Central memory CD4-positive, alpha-beta T cell (primary cell): ENCODE measurements around the gene WNT1.
A peak's percentile ranks its signal among the peaks of the same experiment; 100 is the strongest.

Source experiments
- DNase-seq: peaks from one replicate; pipeline ENCODE4 v3.0.0; 2022
- total RNA-seq, 3 experiments: gene quantifications; one replicate each; lab custom pipeline; 2026; lab: John Stamatoyannopoulos, UW

The WNT1 gene
- total RNA-seq = 0 to 0.77 (median 0.38) reads per million in 3 experiments

- DNase-seq = no peak
Measured at GRCh38 chr12:48978291-48978740, at the start of gene WNT1. Gene WNT1, plus strand, starts transcription at chr12:48978322. Its CDS starts 329 bp downstream, at chr12:48978651.

- no peak for DNase-seq
Measured at GRCh38 chr12:48929551-48929950, 48.6 kb upstream of the WNT1 start.

DNA sequence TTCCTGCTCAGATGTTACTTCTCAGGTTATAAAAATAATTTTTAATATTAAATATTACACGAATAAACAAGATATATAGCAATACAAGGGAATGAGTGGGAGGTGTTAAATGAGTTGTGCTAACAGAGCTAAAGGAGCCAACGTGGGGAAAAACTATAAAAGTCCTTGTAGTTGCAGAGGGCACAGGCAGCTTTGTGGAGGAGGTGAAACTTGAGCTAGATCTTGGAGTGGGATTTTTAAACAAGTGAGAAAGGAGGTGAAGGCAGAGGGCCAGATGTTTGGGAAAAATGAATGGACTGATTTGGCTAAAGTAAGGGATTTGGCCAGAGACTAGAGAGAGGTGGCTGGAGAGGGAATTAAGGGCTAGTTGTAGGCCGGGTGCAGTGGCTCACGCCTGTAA is 47.6 kb upstream of the WNT1 start:
- no peak for DNase-seq

- DNase-seq = no peak
Measured at GRCh38 chr12:48932878-48933277, 45.2 kb upstream of the WNT1 start.

DNA sequence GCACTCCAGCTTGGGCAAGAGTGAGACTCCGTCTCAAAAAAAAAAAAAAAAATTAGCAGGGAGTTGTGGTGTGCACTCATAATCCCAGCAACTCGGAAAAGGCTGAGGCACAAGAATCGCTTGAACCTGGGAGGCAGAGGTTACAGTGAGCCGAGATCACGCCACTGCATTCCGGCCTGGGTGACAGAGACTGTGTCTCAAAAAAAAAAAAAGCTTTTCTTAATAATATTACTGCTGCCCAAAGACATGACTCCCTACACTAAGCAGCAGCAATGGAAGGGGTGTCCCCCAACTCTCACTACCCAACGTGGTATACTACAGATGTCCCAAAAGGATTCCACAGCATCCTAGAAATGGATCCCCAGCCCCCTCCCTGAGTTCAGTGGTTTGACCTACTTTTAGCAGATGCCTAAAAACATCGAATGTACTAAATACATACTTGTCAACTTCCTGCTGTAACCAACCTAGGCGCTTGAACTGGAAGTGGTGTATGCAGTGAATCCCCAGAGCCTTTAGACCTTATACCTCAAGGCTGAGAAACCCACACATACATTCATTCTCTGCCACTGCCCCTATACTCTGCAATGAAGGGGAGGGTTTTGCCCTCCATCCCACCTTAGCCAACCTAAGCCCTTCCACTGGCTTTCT is 44.3 kb upstream of the WNT1 start:
- DNase-seq = peak; percentile 75

GRCh38 chr12:48934312-48934706 is 43.8 kb upstream of the WNT1 start:
- no peak for DNase-seq

GRCh38 chr12:48936379-48936979 is 41.6 kb upstream of the WNT1 start:
- peak; percentile 75 for DNase-seq

GRCh38 chr12:48937170-48937569 is 41.0 kb upstream of the WNT1 start:
- DNase-seq = no peak

- DNase-seq = no peak
Measured at GRCh38 chr12:48938805-48939204, 39.3 kb upstream of the WNT1 start.

DNA sequence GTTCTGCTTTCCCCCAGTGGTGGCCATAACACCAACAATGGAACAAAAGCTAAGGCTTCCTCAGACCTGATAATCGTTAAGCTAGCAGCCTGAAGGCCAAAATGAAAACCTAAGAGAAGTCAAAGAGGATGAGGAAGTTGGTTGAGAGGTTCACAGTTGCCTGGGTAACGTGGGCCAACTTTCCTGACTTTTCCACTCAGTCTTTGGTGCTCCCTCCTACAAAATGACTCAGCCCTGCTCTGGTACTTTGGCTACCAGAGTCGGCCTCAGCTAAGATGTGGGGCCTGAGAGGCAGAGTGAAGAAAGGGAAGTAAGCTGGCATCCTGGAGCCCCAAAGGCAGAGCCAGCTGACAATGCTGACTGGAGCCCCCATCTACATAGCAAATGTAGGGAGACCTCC is 37.9 kb upstream of the WNT1 start:
- no peak for DNase-seq

DNA sequence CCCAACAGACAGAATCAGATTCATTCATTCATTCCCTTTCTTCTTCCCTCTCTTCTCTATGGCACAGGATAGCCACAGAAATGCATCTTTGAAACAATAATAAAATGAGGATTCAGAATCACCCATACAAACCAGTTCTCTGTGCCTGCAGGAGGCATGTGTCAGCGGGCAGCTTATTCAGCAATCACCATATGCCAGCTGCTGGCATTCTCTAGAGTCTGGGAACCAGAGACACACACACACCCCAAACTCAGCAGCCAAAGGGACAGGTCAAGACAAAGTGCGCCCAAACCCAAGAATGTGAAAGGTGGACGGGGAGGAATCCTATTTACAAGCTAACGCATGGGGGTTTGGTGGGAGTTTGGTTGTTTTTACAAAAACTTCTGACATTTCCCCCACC is 34.9 kb upstream of the WNT1 start:
- no peak for DNase-seq

GRCh38 chr12:48946205-48946604 is 31.9 kb upstream of the WNT1 start:
- DNase-seq = no peak

DNA sequence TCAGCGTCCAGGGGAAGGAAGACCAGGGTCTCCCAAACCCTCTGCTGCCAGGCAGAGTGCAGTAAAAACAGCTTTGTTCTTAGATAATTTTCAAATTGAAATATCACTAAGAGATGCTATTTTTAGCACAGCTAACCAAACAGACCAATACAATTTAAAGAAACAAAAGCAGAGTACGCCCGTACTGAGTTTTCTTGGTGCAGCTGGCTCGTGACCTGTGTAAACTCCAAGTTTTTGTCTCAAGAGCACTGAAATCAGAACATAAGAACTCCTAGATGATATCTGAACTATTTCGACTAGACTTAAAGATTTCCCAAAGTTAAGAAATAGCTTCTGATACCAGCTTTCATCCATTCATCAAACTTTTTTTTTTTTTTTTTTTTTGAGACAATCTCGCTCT is 31.2 kb upstream of the WNT1 start:
- DNase-seq = no peak

- no peak for DNase-seq
Measured at GRCh38 chr12:48947727-48948126, 30.4 kb upstream of the WNT1 start.

- DNase-seq = no peak
Measured at GRCh38 chr12:48952691-48953090, 25.4 kb upstream of the WNT1 start.

- no peak for DNase-seq
Measured at GRCh38 chr12:48954061-48954460, 24.1 kb upstream of the WNT1 start.

GRCh38 chr12:48954841-48955501 is 23.2 kb upstream of the WNT1 start:
- no peak for DNase-seq

- DNase-seq = no peak
Measured at GRCh38 chr12:48956279-48957140, 21.6 kb upstream of the WNT1 start.

DNA sequence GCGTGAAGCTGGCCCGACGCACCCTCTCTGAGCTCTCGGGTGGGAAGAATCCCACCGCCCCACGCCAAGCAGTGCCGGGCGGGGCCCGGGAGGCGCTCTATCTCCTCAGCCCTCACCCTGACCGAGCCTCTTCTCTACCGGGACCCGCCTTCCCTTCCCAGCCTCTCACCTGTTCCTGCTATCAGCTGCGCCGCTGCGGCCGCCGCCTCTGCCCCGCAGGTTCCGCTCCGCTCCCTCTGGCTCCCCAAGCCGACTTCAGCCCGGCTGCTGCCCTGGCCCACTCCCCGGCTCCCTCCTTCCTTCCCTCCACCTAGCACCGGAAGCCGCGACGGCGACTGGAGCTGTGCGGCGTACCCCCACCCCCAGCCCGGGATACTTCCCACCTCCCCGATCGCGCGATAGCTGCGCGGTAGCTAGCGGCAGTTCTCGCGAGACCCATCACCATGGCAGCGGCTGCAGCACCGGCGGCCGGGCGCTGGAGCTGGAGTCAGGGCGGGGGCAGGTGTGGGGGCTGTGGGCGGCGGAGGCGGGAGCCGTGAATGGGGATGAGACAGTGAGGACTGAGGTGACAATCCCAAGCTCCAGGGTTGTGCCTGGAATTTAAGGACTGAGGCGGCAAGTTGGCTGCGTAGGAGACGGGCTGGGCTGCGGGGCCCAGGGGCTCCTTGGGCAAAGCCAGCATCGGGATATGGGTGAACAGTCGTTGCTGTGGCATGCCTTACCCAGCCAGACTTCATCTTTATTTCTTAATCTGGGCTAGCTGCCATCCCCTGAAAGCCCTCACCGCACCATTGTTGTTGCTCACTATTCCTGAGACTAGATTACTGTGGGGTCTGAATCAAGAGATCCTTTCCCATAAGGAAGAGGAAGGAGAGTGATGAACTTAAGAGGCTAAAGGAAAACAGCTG is 20.7 kb upstream of the WNT1 start, which contains the start of gene ARF3:
Gene ARF3 (minus strand): TSS at position 347 of the 908 bp plus-strand sequence. CDS start 16,392 bp downstream, outside the sequence.
- DNase-seq = peak; percentile 91

DNA sequence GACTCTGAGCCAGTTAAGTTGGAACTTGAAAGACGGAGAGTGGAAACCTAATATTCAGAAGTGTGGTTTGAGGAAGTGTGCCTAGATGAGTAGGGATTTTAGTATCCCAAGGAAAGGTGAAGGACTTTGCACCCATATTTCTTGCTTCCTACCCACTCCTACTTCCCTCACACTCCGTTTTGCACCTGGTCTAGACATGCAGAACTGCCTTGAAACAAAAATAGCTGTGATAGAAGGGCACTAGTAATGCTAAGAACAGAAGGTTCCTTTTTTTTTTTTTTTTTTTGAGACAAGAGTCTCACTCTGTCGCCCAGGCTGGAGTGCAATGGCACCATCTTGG is 20.1 kb upstream of the WNT1 start:
- DNase-seq = no peak

DNA sequence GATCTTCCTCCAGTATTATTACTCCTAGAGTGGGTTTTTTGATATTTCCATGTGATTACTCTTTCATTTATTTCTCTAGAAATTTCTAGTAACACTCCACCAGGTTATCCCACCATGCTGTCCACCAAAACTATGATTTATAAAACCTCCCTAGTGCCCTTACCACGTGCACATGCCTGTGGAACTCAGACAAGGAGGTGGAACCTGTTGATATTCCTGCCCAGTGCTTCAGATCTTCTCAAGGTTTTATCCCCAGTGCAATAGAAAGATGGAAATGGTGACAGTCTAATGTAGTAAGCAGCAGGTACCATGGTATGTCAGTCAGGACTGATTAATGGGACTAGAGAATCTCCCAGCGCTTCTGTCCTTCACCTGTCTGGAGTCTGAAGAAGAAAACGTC is 17.3 kb upstream of the WNT1 start:
- no peak for DNase-seq

DNA sequence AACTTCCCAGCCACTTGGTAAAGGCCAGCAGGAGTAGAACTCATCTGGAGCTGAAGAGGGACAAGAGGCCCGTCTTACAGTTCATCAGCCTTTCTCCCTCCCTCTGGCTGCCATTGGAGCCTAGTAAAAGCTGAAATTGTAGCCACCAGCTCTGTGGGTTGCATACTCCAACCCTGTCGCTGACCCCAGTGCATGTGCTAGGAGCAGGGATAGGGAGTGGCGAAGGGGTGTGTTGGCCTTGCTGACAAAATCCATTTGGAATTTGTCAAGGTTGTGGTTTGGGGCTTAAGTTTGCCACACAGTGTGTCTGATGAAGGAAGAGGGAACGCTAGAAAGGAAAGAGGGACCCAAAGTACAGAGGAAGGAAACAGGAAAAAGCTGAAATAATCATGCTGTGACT is 16.8 kb upstream of the WNT1 start:
- no peak for DNase-seq
